Activated naive CD8-positive, alpha-beta T cell treated with anti-CD3 and anti-CD28 coated beads, Interleukin-2, amount 10 ng/mL, durations not matched to agents 7 days and 5 days (primary cell): ENCODE measurements around the gene ISG20L2. TPM values are rescaled to one million over a fixed set of nuclear protein-coding genes. Genes with fewer than 3 reads are reported as not detected.

ENCODE experiments used
- ATAC-seq: fragments of 150-1000 bp; cut with Tn5 transposase; one replicate; pipeline ENCODE4 v1.10.0; 2021; ENCODE audit warnings: low read depth, moderate library complexity
- POLR2A ChIA-PET: fragments of 350-600 bp; sonication (Branson Sonifier 250); formaldehyde crosslinking; loops from one replicate; lab custom pipeline; 2021; ENCODE audit warnings: antibody characterized with exemption; lab: Charles Lee
- DNase-seq: peaks from one replicate; pipeline ENCODE4 v3.0.0; 2021
- H3K27ac Mint-ChIP-seq: one replicate; pipeline ENCODE4 v1.8.0; 2022; ENCODE audit warnings: mild to moderate bottlenecking, mixed read lengths
- H3K27me3 Mint-ChIP-seq: one replicate; pipeline ENCODE4 v1.8.0; 2022; ENCODE audit warnings: mild to moderate bottlenecking, moderate library complexity, mixed read lengths
- H3K36me3 Mint-ChIP-seq: one replicate; pipeline ENCODE4 v1.8.0; 2021; ENCODE audit warnings: mild to moderate bottlenecking, mixed read lengths
- H3K4me1 Mint-ChIP-seq: one replicate; pipeline ENCODE4 v1.8.0; 2021; ENCODE audit warnings: mixed read lengths
- H3K4me3 Mint-ChIP-seq: one replicate; pipeline ENCODE4 v1.8.0; 2022; ENCODE audit warnings: mild to moderate bottlenecking, moderate library complexity, mixed read lengths
- H3K9me3 Mint-ChIP-seq: one replicate; pipeline ENCODE4 v1.8.0; 2021; ENCODE audit warnings: mixed read lengths
- total RNA-seq, 2 experiments: library from RNA; stranded (reverse); gene quantifications; one replicate each; pipeline ENCODE4 v1.2.3, GENCODE V29; 2021

The ISG20L2 gene
- total RNA-seq, 2 experiments from 2014 or later: 44.1 to 47.1 TPM

GRCh38 chr1:156706657-156707416 is 21.7 kb downstream of the ISG20L2 start:
- peak; percentile 6 for ATAC-seq
- H3K4me3 Mint-ChIP-seq: peak overlapping the region; percentile 88

GRCh38 chr1:156705918-156706656 is 22.5 kb downstream of the ISG20L2 start:
- POLR2A ChIA-PET: interaction anchor here (0.8 to 1.5 kb wide), 7 partner anchors 10 to 61 kb away, joined by 3 to 8 read pairs (median 4); partner anchors contain the start of genes ISG20L2, METTL25B and PRCC
- H3K4me3 Mint-ChIP-seq: peak overlapping the region; percentile 88
- H3K9me3 Mint-ChIP-seq: no peaks in the 10 kb centered on the region
- DNase-seq (peak; percentile 77), ATAC-seq (peak; percentile 67)
- peak overlapping the region; percentile 15 for H3K27ac Mint-ChIP-seq
- H3K4me1 Mint-ChIP-seq: peaks cover 21% of the 10 kb centered on the region
- peaks cover 45% of the 10 kb centered on the region for H3K27me3 Mint-ChIP-seq
- no peaks in the 10 kb centered on the region for H3K36me3 Mint-ChIP-seq

More at GRCh38 chr1:156706657-156707416, 21.7 kb downstream of the ISG20L2 start:
- H3K4me1 Mint-ChIP-seq: peaks cover 17% of the 10 kb centered on the region
- H3K9me3 Mint-ChIP-seq: no peaks in the 10 kb centered on the region
- POLR2A ChIA-PET: interaction anchor here (0.9 to 1.9 kb wide), 6 partner anchors 9 to 22 kb away, joined by 3 to 8 read pairs (median 4); partner anchors contain the start of genes ISG20L2 and METTL25B
- H3K36me3 Mint-ChIP-seq: no peaks in the 10 kb centered on the region
- H3K27ac Mint-ChIP-seq: no peak overlapping the region
- peaks cover 45% of the 10 kb centered on the region for H3K27me3 Mint-ChIP-seq
- no peak for DNase-seq

- Mint-ChIP-seq H3K9me3 (no peaks in the 10 kb centered on the region), H3K4me3 (peak within 1 kb of the TSS; percentile 88), H3K27me3 (peaks cover 45% of the 10 kb centered on the region), H3K4me1 (peaks cover 24% of the 10 kb centered on the region), H3K27ac (peak within 1 kb of the TSS; percentile 15), H3K36me3 (no peaks in the 10 kb centered on the region)
- no peak for ATAC-seq
- POLR2A ChIA-PET: interaction anchor here (0.8 to 1.5 kb wide), 7 partner anchors 11 to 62 kb away, joined by 3 to 8 read pairs (median 3); partner anchors contain the start of genes ISG20L2, METTL25B and PRCC
- no peak for DNase-seq
These were observed 23.1 kb downstream of the ISG20L2 start, which contains the start of gene CRABP2 for GRCh38 chr1:156705321-156705917. Gene CRABP2, minus strand, starts transcription at chr1:156705583. Its CDS starts 137 bp downstream, at chr1:156705446.

GRCh38 chr1:156704930-156705320 is 23.6 kb downstream of the ISG20L2 start:
- peaks cover 45% of the 10 kb centered on the region for H3K27me3 Mint-ChIP-seq
- no peaks in the 10 kb centered on the region for H3K36me3 Mint-ChIP-seq
- DNase-seq (no peak), ATAC-seq (no peak)
- H3K4me1 Mint-ChIP-seq: peaks cover 24% of the 10 kb centered on the region
- H3K4me3 Mint-ChIP-seq: peak overlapping the region; percentile 88
- POLR2A ChIA-PET: interaction anchor here (1.0 kb wide), 1 partner anchor 16 kb away, joined by 3 read pairs; no protein-coding TSS in a partner anchor
- no peaks in the 10 kb centered on the region for H3K9me3 Mint-ChIP-seq
- no peak overlapping the region for H3K27ac Mint-ChIP-seq

- Mint-ChIP-seq H3K27ac (no peak overlapping the region), H3K4me1 (peaks cover 24% of the 10 kb centered on the region), H3K9me3 (no peaks in the 10 kb centered on the region), H3K4me3 (no peak overlapping the region), H3K27me3 (peaks cover 45% of the 10 kb centered on the region), H3K36me3 (no peaks in the 10 kb centered on the region)
- POLR2A ChIA-PET: interaction anchor here (1.0 kb wide), 2 partner anchors 13 to 15 kb away, joined by 3 read pairs; no protein-coding TSS in a partner anchor
- ATAC-seq: no peak
- no peak for DNase-seq
These were observed 24.3 kb downstream of the ISG20L2 start for GRCh38 chr1:156704166-156704711.

- Mint-ChIP-seq H3K27me3 (peaks cover 45% of the 10 kb centered on the region), H3K36me3 (no peaks in the 10 kb centered on the region), H3K27ac (no peak overlapping the region), H3K4me3 (no peak overlapping the region), H3K4me1 (peaks cover 24% of the 10 kb centered on the region), H3K9me3 (no peaks in the 10 kb centered on the region)
- ATAC-seq (no peak), DNase-seq (no peak)
- POLR2A ChIA-PET: interaction anchor here (0.7 to 1.0 kb wide), 2 partner anchors 12 to 119 kb away, joined by 3 read pairs; no protein-coding TSS in a partner anchor
These were observed 24.8 kb downstream of the ISG20L2 start for GRCh38 chr1:156703741-156704140.

- DNase-seq: no peak
- H3K36me3 Mint-ChIP-seq: no peaks in the 10 kb centered on the region
- H3K27me3 Mint-ChIP-seq: peaks cover 45% of the 10 kb centered on the region
- H3K4me3 Mint-ChIP-seq: no peak overlapping the region
- no peak for ATAC-seq
- no peak overlapping the region for H3K27ac Mint-ChIP-seq
- no peaks in the 10 kb centered on the region for H3K9me3 Mint-ChIP-seq
- POLR2A ChIA-PET: interaction anchor here (0.7 to 1.0 kb wide), 3 partner anchors 12 to 253 kb away, joined by 3 to 4 read pairs (median 3); no protein-coding TSS in a partner anchor
- H3K4me1 Mint-ChIP-seq: peaks cover 24% of the 10 kb centered on the region
These were observed 25.2 kb downstream of the ISG20L2 start for GRCh38 chr1:156703336-156703735.

- POLR2A ChIA-PET: no interaction called here
- Mint-ChIP-seq H3K4me1 (peaks cover 14% of the 10 kb centered on the region), H3K9me3 (no peaks in the 10 kb centered on the region), H3K36me3 (no peaks in the 10 kb centered on the region), H3K27me3 (peaks cover 38% of the 10 kb centered on the region), H3K4me3 (no peak overlapping the region), H3K27ac (peak overlapping the region; percentile 14)
- peak; percentile 80 for ATAC-seq
- no peak for DNase-seq
These were observed 27.6 kb downstream of the ISG20L2 start for GRCh38 chr1:156700736-156701531.

- H3K4me1 Mint-ChIP-seq: peaks cover 7% of the 10 kb centered on the region
- no peak for DNase-seq
- H3K36me3 Mint-ChIP-seq: no peaks in the 10 kb centered on the region
- H3K27me3 Mint-ChIP-seq: peaks cover 20% of the 10 kb centered on the region
- H3K27ac Mint-ChIP-seq: no peak overlapping the region
- H3K4me3 Mint-ChIP-seq: no peak overlapping the region
- ATAC-seq: no peak
- POLR2A ChIA-PET: interaction anchor here (0.9 kb wide), 1 partner anchor 68 kb away, joined by 3 read pairs; the partner anchor contains the start of gene PRCC
- H3K9me3 Mint-ChIP-seq: no peaks in the 10 kb centered on the region
These were observed 29.6 kb downstream of the ISG20L2 start for GRCh38 chr1:156698995-156699394.

- Mint-ChIP-seq H3K4me3 (no peak overlapping the region), H3K36me3 (no peaks in the 10 kb centered on the region), H3K27me3 (peaks cover 21% of the 10 kb centered on the region), H3K9me3 (no peaks in the 10 kb centered on the region), H3K27ac (no peak overlapping the region), H3K4me1 (peaks cover 12% of the 10 kb centered on the region)
- POLR2A ChIA-PET: interaction anchor here (0.6 kb wide), 1 partner anchor 212 kb away, joined by 3 read pairs; no protein-coding TSS in a partner anchor
- ATAC-seq: no peak
- no peak for DNase-seq
These were observed 31.1 kb downstream of the ISG20L2 start for GRCh38 chr1:156697481-156697880.

GRCh38 chr1:156696755-156697154 is 31.8 kb downstream of the ISG20L2 start:
- Mint-ChIP-seq H3K9me3 (no peaks in the 10 kb centered on the region), H3K4me3 (no peak overlapping the region), H3K27me3 (peaks cover 24% of the 10 kb centered on the region), H3K27ac (no peak overlapping the region), H3K4me1 (peaks cover 18% of the 10 kb centered on the region), H3K36me3 (no peaks in the 10 kb centered on the region)
- no peak for DNase-seq
- no peak for ATAC-seq
- POLR2A ChIA-PET: no interaction called here

- Mint-ChIP-seq H3K27me3 (peaks cover 43% of the 10 kb centered on the region), H3K9me3 (no peaks in the 10 kb centered on the region), H3K4me1 (peaks cover 16% of the 10 kb centered on the region), H3K27ac (no peak overlapping the region), H3K36me3 (no peaks in the 10 kb centered on the region), H3K4me3 (no peak overlapping the region)
- POLR2A ChIA-PET: interaction anchor here (0.6 kb wide), 1 partner anchor 257 kb away, joined by 3 read pairs; no protein-coding TSS in a partner anchor
- DNase-seq: no peak
- no peak for ATAC-seq
These were observed 33.9 kb downstream of the ISG20L2 start for GRCh38 chr1:156694690-156694962.
